HUES48 (cell line): ENCODE measurements around the gene HEG1.

Experiments used
- H3K27ac ChIP-seq: one replicate; pipeline ENCODE4 v1.7.0; 2013; ENCODE audit warnings: low read depth, low read length, inconsistent platforms
- H3K27me3 ChIP-seq: 2 replicates; pipeline ENCODE4 v1.6.1; 2013; ENCODE audit warnings: mild to moderate bottlenecking, low read length; ENCODE audit not compliant: control insufficient read depth, insufficient read depth
- H3K36me3 ChIP-seq: 2 replicates; pipeline ENCODE4 v1.6.1; 2013; ENCODE audit warnings: low read length; ENCODE audit not compliant: control insufficient read depth, insufficient read depth
- H3K4me1 ChIP-seq: 2 replicates; pipeline ENCODE4 v1.6.1; 2013; ENCODE audit warnings: mild to moderate bottlenecking, low read length; ENCODE audit not compliant: control insufficient read depth, insufficient read depth
- H3K4me3 ChIP-seq: 2 replicates; pipeline ENCODE4 v1.5.1; 2013; ENCODE audit warnings: mild to moderate bottlenecking, low read depth, low read length
- H3K9ac ChIP-seq: 2 replicates; pipeline ENCODE4 v1.6.1; 2013; ENCODE audit warnings: mild to moderate bottlenecking, low read depth, low read length, moderate library complexity
- H3K9me3 ChIP-seq: 2 replicates; pipeline ENCODE4 v1.6.1; 2013; ENCODE audit warnings: low read length; ENCODE audit not compliant: control insufficient read depth, insufficient read depth

HEG1 gene

DNA sequence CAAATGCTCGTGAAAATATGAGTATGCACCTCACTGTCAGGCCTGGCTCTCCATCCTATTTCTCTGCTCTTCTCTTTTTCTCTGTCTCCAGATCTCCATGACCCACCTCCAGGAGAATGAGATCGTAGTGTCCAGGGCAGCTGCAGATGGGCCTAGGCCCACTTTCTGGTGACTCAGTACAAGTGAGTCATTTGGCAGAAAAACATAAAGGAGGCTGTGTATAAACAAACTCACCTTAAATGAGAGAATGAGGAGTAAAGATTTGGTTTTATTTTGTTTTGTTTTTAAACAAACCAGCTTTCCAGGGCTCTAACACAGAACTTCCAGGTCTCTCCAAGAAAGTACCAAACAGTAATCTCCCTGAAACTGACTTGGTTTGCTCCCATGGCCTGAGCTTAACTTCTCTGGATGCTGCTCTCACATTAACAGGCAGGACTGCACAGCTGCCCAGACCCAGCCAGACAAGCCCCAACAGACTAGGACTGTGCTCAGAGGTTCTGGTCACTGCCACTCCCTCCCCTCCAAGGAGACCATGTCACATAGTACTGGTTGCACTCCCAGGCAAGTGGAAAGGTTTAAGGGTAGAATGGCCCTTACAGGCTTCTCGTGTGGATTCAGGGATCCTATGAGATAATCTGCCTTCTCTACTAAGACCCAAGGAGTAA, 1.5 kb upstream of the HEG1 start:
- H3K36me3 ChIP-seq = no peaks in the 10 kb centered on the region
- H3K9ac ChIP-seq = no peak overlapping the region
- peaks cover 44% of the 10 kb centered on the region for H3K4me1 ChIP-seq
- no peak overlapping the region for H3K27ac ChIP-seq
- peaks cover 46% of the 10 kb centered on the region for H3K27me3 ChIP-seq
- H3K9me3 ChIP-seq = no peaks in the 10 kb centered on the region
- no peak overlapping the region for H3K4me3 ChIP-seq

DNA sequence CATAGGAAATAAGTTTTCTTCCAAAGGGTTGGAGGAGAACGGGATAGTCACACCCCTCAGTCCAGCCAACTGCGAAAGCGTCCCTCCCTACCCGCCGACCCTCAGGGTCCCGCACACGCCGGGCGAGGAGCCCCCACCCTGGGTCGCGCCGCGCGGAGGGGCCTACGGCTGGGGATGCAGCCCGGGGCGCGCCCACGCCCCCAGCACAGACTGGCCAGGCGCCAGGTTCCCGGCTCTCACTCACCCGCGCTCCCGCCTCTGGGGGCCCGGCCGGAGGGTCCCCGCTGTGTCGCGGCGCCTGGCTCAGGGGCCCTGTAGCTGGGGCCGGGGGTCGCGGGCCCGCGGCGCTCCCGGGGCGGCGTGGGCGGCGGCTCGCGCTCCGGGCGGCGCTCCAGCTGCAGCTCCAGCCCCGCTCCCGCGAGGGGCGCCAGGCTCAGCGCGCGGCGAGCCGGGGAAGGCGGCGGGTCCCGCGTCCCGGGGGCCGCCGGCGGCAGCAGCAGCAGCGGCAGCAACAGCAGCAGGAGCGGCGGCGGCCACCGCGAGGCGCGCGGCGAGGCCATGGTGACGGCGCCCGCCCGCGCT, 375 bp downstream of the HEG1 start:
- Histone ChIP-seq H3K9me3 (no peaks in the 10 kb centered on the region), H3K36me3 (no peaks in the 10 kb centered on the region), H3K27me3 (peaks cover 46% of the 10 kb centered on the region), H3K4me1 (peaks cover 63% of the 10 kb centered on the region), H3K9ac (no peak overlapping the region; the same call in 1 of the 2 replicates), H3K27ac (no peak overlapping the region), H3K4me3 (peak overlapping the region; percentile 75)

DNA sequence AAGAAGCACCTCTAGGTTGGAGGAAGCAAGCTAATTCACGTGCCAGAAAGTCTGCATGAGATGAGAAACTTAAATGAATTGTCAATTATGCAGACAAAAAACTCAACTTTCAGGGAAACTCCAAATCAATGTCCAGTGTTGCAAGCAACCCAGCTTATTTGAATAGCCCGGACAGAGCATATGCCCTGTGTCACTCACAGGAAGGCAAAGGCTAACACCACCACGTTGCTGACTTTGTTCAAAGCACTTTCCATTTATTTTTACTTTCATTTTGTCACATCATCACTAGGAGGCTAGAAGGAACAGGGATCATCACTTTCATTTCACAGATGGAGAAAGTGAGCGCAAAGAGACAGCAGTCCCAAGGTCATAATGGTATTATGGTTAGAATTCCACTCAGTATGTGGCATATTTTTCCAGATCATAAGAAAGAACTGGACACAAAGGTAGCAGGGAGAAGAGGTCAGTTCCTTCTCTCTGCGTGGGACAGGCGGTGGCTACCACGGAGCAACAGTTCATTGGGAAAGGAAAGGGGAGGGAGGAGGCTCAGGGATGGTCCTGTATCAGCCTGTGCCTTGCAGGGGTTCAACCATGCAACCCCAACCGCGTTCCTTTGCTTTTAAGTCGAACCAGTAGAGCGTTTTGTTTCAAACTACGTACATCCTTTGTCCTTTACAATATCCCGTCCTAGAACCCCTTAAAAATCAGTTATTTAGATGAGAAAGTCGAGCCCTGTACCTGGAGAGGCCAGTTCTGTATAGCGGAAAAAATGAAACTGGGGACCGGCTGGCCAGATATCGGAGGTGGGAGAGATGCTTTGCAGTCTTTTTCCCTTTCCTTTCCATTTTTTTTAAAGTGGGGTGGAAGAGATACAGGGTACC, 1.1 kb downstream of the HEG1 start:
- Histone ChIP-seq H3K9me3 (no peaks in the 10 kb centered on the region), H3K27me3 (peaks cover 46% of the 10 kb centered on the region), H3K27ac (no peak overlapping the region), H3K36me3 (no peaks in the 10 kb centered on the region), H3K9ac (no peak overlapping the region), H3K4me1 (peaks cover 65% of the 10 kb centered on the region), H3K4me3 (peak overlapping the region; percentile 75)

DNA sequence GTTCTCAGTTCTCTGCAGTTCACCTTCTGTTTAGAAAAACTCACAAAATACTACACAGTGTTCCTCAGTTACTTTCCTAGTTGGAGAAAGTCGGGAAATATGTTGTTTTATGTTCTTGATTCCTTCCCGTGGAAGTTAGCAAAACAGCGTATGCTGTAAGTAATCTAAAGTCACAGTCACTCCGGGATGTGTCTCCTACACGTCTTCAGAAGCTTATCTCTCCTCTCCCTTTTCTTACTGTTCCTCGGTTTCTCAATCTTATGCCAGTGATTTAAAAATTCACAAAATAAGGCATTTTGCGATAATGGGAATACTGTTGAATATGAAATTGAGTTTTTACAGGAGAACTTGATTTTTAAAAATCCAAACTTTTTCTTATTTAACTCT, 1.7 kb downstream of the HEG1 start:
- H3K4me1 ChIP-seq = peaks cover 61% of the 10 kb centered on the region

DNA sequence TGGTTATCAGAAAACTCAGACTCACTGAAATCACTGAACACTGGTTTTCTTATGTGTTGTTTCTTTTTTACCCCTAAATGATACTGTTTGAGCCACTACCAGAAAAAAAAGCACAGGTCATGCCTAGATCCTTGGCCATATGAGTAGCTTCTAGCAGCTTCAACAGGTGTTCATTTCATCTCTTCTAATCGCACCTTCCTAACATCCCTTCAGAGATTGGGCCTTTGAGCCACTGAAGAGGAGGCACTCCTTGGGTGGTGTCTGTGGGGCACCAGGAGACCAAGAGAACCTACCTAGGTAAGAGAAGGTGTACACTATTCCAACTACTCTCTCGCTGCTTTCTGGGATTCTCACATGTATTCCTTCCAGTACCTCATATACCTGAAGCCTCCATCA, 2.5 kb downstream of the HEG1 start:
- Histone ChIP-seq H3K4me3 (0 out of 2 replicates have a peak overlapping the region, but pooled peaks have one; percentile 24), H3K27ac (peak overlapping the region; percentile 80), H3K9me3 (no peaks in the 10 kb centered on the region), H3K27me3 (peaks cover 43% of the 10 kb centered on the region), H3K9ac (no peak overlapping the region), H3K4me1 (peaks cover 54% of the 10 kb centered on the region), H3K36me3 (no peaks in the 10 kb centered on the region)

More for the DNA sequence above, 1.7 kb downstream of the HEG1 start:
- no peak overlapping the region for H3K9ac ChIP-seq
- H3K27me3 ChIP-seq = peaks cover 46% of the 10 kb centered on the region
- no peaks in the 10 kb centered on the region for H3K36me3 ChIP-seq
- no peak overlapping the region for H3K27ac ChIP-seq
- no peak overlapping the region for H3K4me3 ChIP-seq
- H3K9me3 ChIP-seq = no peaks in the 10 kb centered on the region

DNA sequence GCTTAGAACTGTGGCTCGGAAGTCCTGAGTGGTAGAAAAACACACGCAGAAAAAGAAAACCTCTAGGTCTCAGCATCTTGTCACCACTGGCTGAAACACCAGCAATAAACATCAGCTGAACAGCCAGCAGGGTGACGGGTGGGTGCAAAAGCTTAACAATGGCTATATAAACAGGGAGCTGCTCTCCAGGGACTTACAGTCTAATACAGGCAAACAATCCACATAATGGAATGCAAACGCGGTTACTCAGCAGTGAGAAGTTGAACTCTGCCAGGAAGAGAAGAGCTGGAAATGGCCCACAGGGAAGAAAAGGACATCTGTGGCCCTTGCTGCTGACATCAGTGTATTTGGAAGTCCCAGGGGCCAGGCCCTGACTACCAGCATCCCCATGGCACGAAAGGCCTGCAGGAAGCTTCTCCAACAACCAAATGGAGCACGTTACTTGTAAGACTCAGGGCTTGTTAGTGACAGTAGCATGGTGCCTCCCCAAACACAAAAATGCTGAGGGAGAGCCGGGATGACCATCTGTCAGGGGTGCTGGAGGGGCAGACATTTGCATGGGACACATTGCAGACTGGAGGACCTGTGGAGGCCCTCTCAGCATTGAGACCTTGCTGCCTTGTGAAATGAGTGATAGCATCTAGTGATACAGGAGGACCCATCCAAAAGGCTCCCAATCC, 3.0 kb downstream of the HEG1 start:
- H3K9me3 ChIP-seq = no peaks in the 10 kb centered on the region
- H3K4me1 ChIP-seq = peaks cover 51% of the 10 kb centered on the region
- peak overlapping the region; percentile 24 for H3K4me3 ChIP-seq
- H3K36me3 ChIP-seq = no peaks in the 10 kb centered on the region
- peaks cover 38% of the 10 kb centered on the region for H3K27me3 ChIP-seq
- H3K27ac ChIP-seq = peak overlapping the region; percentile 80
- H3K9ac ChIP-seq = no peak overlapping the region

DNA sequence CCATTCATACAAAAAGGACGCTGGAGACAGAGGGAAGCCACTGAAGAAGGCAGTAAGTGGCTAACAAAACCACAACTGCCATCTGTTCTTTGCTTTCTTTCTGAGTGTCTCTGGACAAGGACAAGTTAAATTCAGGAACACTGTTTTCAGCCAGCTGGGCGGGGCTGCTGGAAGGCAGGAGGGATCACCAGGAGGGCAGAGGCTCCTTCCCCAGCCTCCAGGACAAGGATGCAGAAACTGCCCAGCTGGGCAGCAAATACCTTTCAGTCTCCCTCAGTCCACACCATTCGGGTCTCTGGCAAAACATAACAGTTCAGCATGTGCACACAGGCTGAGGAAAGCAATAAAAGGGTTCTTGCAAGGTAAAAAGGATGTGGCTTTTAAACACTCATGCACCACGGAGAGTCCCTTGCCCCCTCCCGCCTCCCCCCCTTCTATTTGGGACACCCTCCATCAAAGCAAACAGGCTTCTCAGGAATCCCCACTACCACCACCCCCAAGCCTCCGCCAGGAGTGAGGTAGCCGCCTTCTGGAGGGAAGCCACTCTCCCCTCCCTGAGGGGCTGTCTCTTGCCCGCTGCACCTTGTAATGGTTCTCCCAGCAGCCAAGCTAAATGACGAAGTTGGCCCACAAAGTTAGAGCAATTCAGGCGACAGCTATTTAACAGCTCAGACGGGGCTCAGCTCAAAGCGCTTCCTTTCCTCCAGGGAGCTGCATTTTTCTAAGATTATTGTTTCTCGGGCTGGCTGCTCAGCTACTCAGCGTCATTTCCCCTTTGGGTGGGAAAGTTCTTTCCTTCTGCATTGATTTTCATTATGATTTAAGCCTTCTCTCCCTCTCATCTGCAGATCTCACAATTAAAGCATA, 3.8 kb downstream of the HEG1 start:
- Histone ChIP-seq H3K4me1 (peaks cover 51% of the 10 kb centered on the region), H3K4me3 (peak overlapping the region; percentile 24), H3K36me3 (no peaks in the 10 kb centered on the region), H3K27ac (peak overlapping the region; percentile 80), H3K27me3 (peaks cover 31% of the 10 kb centered on the region), H3K9me3 (no peaks in the 10 kb centered on the region), H3K9ac (no peak overlapping the region)

DNA sequence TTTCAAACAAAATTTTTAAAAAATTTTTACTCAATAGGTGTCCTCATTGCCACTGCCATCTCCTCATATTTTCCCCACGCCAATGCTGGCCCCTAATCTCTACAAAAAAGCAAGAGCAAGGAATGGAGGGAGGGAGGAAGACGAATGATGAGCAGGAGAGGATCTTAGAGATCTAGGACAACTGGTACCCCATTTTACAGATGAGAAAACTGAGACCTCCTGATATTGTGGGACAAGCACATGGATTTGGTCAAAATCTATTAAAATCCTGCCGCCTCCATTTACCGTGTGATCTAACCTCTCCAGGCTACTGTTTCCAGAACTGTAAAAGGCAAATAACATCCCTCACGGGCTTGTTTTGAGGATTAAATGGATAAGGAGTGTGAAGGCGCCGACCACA, 4.6 kb downstream of the HEG1 start:
- no peak overlapping the region for H3K4me3 ChIP-seq
- peaks cover 46% of the 10 kb centered on the region for H3K4me1 ChIP-seq
- H3K27me3 ChIP-seq = peaks cover 23% of the 10 kb centered on the region
- H3K9ac ChIP-seq = no peak overlapping the region
- peak overlapping the region; percentile 80 for H3K27ac ChIP-seq
- H3K9me3 ChIP-seq = no peaks in the 10 kb centered on the region
- no peaks in the 10 kb centered on the region for H3K36me3 ChIP-seq

DNA sequence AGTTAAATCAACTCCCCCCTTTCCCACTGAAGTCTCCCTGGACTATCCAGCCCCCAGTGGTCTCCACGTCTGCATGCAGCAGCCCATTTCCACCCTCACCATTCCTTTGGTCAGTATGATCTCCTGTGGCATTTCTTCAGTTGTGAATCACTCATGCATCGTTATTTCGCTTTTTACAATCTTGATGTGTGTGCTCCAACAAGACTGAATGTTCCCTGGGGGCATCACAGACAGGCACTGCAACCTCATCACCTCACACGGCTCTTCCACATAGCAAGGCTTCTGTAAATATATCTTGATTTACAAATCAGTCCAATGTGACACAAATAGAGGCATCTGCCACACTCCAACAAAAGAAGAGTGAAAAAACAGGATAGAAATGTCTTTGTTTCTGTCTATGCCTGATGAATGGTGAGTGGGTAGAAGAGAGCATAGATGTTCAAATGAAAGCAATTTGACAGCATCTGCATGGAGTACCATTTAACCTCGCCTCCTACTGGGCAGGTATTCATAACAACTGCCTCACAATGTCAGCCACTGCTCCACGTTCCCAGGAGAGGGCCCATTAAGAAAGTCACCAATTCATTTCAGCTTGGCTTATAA, 5.2 kb downstream of the HEG1 start:
- peaks cover 21% of the 10 kb centered on the region for H3K27me3 ChIP-seq
- no peaks in the 10 kb centered on the region for H3K9me3 ChIP-seq
- H3K27ac ChIP-seq = no peak overlapping the region
- H3K36me3 ChIP-seq = no peaks in the 10 kb centered on the region
- H3K4me3 ChIP-seq = no peak overlapping the region
- peaks cover 46% of the 10 kb centered on the region for H3K4me1 ChIP-seq
- H3K9ac ChIP-seq = no peak overlapping the region

DNA sequence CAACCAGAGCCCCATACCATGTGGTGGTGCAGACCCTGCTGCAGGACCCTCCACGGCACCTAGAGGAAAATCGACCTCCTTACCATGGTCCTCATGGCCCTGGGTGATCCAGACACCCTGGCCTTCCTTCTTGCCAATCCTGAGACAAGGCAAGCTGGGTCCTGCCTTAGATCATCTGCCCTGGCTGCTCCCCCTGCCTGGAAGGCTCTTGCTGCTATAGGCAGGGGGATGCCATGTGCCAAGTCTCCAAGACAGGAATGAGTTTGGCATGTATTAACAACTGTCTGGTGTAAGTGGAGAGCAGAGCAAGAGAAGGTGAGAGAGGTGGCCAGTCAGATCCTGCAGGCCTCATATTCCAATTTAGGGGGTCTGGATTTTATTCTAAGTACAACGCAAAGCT, 7.5 kb downstream of the HEG1 start:
- H3K4me1 ChIP-seq = peaks cover 34% of the 10 kb centered on the region
- H3K4me3 ChIP-seq = no peak overlapping the region
- no peak overlapping the region for H3K9ac ChIP-seq
- H3K9me3 ChIP-seq = no peaks in the 10 kb centered on the region
- peaks cover 3% of the 10 kb centered on the region; the same call in 1 of the 2 replicates for H3K27me3 ChIP-seq
- H3K27ac ChIP-seq = no peak overlapping the region
- no peaks in the 10 kb centered on the region for H3K36me3 ChIP-seq
